SK-N-SH (cell line): Measurements from ENCODE around the gene PDCD11. TPM values are rescaled to one million over a fixed set of nuclear protein-coding genes. Genes with fewer than 3 reads are reported as not detected.

Experiments used
- CTCF ChIA-PET: fragments of 300-600, 350-600 bp; formaldehyde crosslinking; extraction: SDS; loops from one replicate; lab custom pipeline; 2021; lab: Yijun Ruan, JAX
- POLR2A ChIA-PET: fragments of 350-600 bp; sonication (Branson Sonifier 250); formaldehyde crosslinking; extraction: SDS; loops from one replicate; lab custom pipeline; 2020; ENCODE audit warnings: antibody characterized with exemption, inconsistent platforms; lab: Yijun Ruan, JAX
- DNase-seq: peaks from one replicate; pipeline ENCODE4 v3.0.0; 2012
- H2AFZ ChIP-seq: fragments of 200-600 bp; sonication (generic); 2 replicates; pipeline ENCODE4 v1.8.1; 2016; ENCODE audit warnings: antibody characterized with exemption, mild to moderate bottlenecking, low read depth
- H3F3A ChIP-seq: fragments of 200-600 bp; sonication (generic); replicated peaks from 2 replicates; pipeline ENCODE3; 2016; ENCODE audit warnings: antibody characterized with exemption, mild to moderate bottlenecking; ENCODE audit not compliant: insufficient read depth
- H3K27ac ChIP-seq, 2 experiments: fragments of 200-500 bp in 1 of 2; fragments of 200-600 bp in 1 of 2; sonication (Bioruptor generic) in 1 of 2; sonication (generic), shearing (Covaris generic) in 1 of 2; 2 replicates each; pipeline versions ENCODE4 v1.5.1 to v1.6.1; 2014 to 2016; ENCODE audit warnings: low read depth in 2 of 2, inconsistent platforms in 1 of 2, low read length in 1 of 2, mild to moderate bottlenecking in 1 of 2, mixed read lengths in 1 of 2
- H3K27me3 ChIP-seq: fragments of 200-600 bp; sonication (generic), shearing (Covaris generic); 2 replicates; pipeline ENCODE4 v1.6.1; 2016; ENCODE audit warnings: mixed run types; ENCODE audit not compliant: insufficient read depth
- H3K36me3 ChIP-seq, 2 experiments: fragments of 200-500 bp in 1 of 2; fragments of 200-600 bp in 1 of 2; sonication (Bioruptor generic) in 1 of 2; sonication (generic) in 1 of 2; replicated peaks in 1 of 2; 2 replicates each; pipeline versions ENCODE3 to v1.5.1; 2014 to 2016; ENCODE audit warnings: low read length in 1 of 2, mild to moderate bottlenecking in 1 of 2; ENCODE audit not compliant: insufficient read depth in 2 of 2, control insufficient read depth in 1 of 2
- H3K4me1 ChIP-seq, 2 experiments: fragments of 200-500 bp in 1 of 2; fragments of 200-600 bp in 1 of 2; sonication (Bioruptor generic) in 1 of 2; sonication (generic), shearing (Covaris generic) in 1 of 2; 2 replicates each; pipeline versions ENCODE4 v1.5.1 to v1.6.1; 2014 to 2016; ENCODE audit warnings: low read depth in 1 of 2, low read length in 1 of 2, mixed run types in 1 of 2; ENCODE audit not compliant: insufficient read depth in 2 of 2, control insufficient read depth in 1 of 2
- H3K4me2 ChIP-seq: fragments of 200-600 bp; sonication (generic), shearing (Covaris generic); 2 replicates; pipeline ENCODE4 v1.6.1; 2017; ENCODE audit warnings: mixed run types
- H3K4me3 ChIP-seq, 2 experiments: fragments of 200-500 bp in 1 of 2; fragments of 200-600 bp in 1 of 2; sonication (Bioruptor generic) in 1 of 2; sonication (generic), shearing (Covaris generic) in 1 of 2; 2 replicates each; pipeline versions ENCODE4 v1.5.1 to v1.8.1; 2014 to 2016; ENCODE audit warnings: low read depth in 2 of 2, inconsistent platforms in 1 of 2, low read length in 1 of 2, mild to moderate bottlenecking in 1 of 2, mixed read lengths in 1 of 2, moderate library complexity in 1 of 2
- H3K79me2 ChIP-seq: fragments of 200-600 bp; sonication (generic); 2 replicates; pipeline ENCODE4 v1.8.1; 2017; ENCODE audit warnings: mild to moderate bottlenecking; ENCODE audit not compliant: insufficient read depth
- H3K9ac ChIP-seq: fragments of 200-600 bp; sonication (generic); 2 replicates; pipeline ENCODE4 v1.6.1; 2017; ENCODE audit warnings: mixed run types
- H3K9me2 ChIP-seq: fragments of 200-600 bp; sonication (generic); 2 replicates; pipeline ENCODE4 v1.6.1; 2017; ENCODE audit warnings: mixed run types
- H3K9me3 ChIP-seq: fragments of 200-600 bp; sonication (generic); 2 replicates; pipeline ENCODE4 v1.6.1; 2017; ENCODE audit warnings: mixed run types, mild to moderate bottlenecking, moderate library complexity
- H4K20me1 ChIP-seq: fragments of 200-600 bp; sonication (generic); 2 replicates; pipeline ENCODE4 v1.6.1; 2017; ENCODE audit warnings: mild to moderate bottlenecking, mixed run types; ENCODE audit not compliant: insufficient read depth
- CTCF ChIP-seq: fragments of 200-600 bp; sonication (generic); IDR thresholded peaks from 2 replicates; pipeline ENCODE4 v1.6.1; 2017; ENCODE audit warnings: antibody characterized with exemption, mild to moderate bottlenecking, moderate library complexity
- EP300 ChIP-seq, 2 experiments: IDR thresholded peaks; 2 replicates each; pipeline versions ENCODE4 v1.4.0 to v1.6.1; 2012; ENCODE audit warnings: borderline replicate concordance in 1 of 2, low read depth in 1 of 2, low read length in 1 of 2
- EZH2phosphoT487 ChIP-seq: fragments of 200-600 bp; sonication (generic); IDR thresholded peaks from 2 replicates; pipeline ENCODE4 v1.6.1; 2017; ENCODE audit warnings: low read depth, mixed run types, mild to moderate bottlenecking, antibody characterized with exemption, moderate library complexity, borderline replicate concordance
- FOSL2 ChIP-seq: IDR thresholded peaks from 2 replicates; pipeline ENCODE4 v1.4.0; 2012; ENCODE audit warnings: low read depth, mild to moderate bottlenecking, moderate library complexity, borderline replicate concordance
- FOXM1 ChIP-seq: IDR thresholded peaks from 2 replicates; pipeline ENCODE4 v1.4.0; 2012; ENCODE audit warnings: low read depth, mild to moderate bottlenecking
- GABPA ChIP-seq: IDR thresholded peaks from 2 replicates; pipeline ENCODE4 v1.4.0; 2012; ENCODE audit warnings: low read depth, mild to moderate bottlenecking
- JUND ChIP-seq: IDR thresholded peaks from 2 replicates; pipeline ENCODE4 v1.4.0; 2012
- MAX ChIP-seq: IDR thresholded peaks from 2 replicates; pipeline ENCODE4 v1.4.0; 2012; ENCODE audit warnings: low read depth
- MEF2A ChIP-seq: IDR thresholded peaks from 2 replicates; pipeline ENCODE4 v1.4.0; 2012; ENCODE audit warnings: low read depth, borderline replicate concordance
- PBX3 ChIP-seq: IDR thresholded peaks from 2 replicates; pipeline ENCODE4; 2012
- RAD21 ChIP-seq: IDR thresholded peaks from 2 replicates; pipeline ENCODE4 v1.6.1; 2012; ENCODE audit warnings: mild to moderate bottlenecking, low read length
- RCOR1 ChIP-seq: fragments of 150-350 bp; IDR thresholded peaks from 2 replicates; pipeline ENCODE4 v1.6.1; 2017; ENCODE audit warnings: antibody characterized with exemption, low read length
- REST ChIP-seq: IDR thresholded peaks from 2 replicates; pipeline ENCODE4 v1.6.1; 2012; ENCODE audit warnings: mild to moderate bottlenecking, low read depth, low read length, moderate library complexity
- RFX5 ChIP-seq: IDR thresholded peaks from 2 replicates; pipeline ENCODE4 v1.6.1; 2012; ENCODE audit warnings: mild to moderate bottlenecking, improper control_type of control experiment, low read length
- SIN3A ChIP-seq: IDR thresholded peaks from 2 replicates; pipeline ENCODE4 v1.6.1; 2012; ENCODE audit warnings: low read depth, mild to moderate bottlenecking, low read length, moderate library complexity, borderline replicate concordance
- SMC3 ChIP-seq: IDR thresholded peaks from 2 replicates; pipeline ENCODE4 v1.6.1; 2012; ENCODE audit warnings: low read depth, low read length, improper control_type of control experiment
- TCF12 ChIP-seq: IDR thresholded peaks from 2 replicates; pipeline ENCODE4 v1.4.0; 2012
- USF1 ChIP-seq: IDR thresholded peaks from 2 replicates; pipeline ENCODE4 v1.4.0; 2012; ENCODE audit warnings: low read depth, borderline replicate concordance
- YY1 ChIP-seq: IDR thresholded peaks from 2 replicates; pipeline ENCODE4 v1.4.0; 2012; ENCODE audit warnings: low read depth, mild to moderate bottlenecking
- ZBTB33 ChIP-seq: IDR thresholded peaks from 2 replicates; pipeline ENCODE4 v1.4.0; 2012; ENCODE audit warnings: low read depth, borderline replicate concordance
- WGBS: methylation state at CpG from one replicate; pipeline ENCODE4 v1.1.6; 2017; ENCODE audit warnings: low lambda C conversion rate; 5-methylcytosine and 5-hydroxymethylcytosine counted together
- polyA plus RNA-seq, 3 experiments: library from polyadenylated mRNA; depleted of rRNA; stranded (reverse); fragments of >200 nt; gene quantifications; 2 replicates each; pipeline ENCODE4 v1.2.3, GENCODE V29; 2012

The PDCD11 gene
- polyA plus RNA-seq, 1 of the 3 experiments (the other 2 are of a cell fraction), result 29.8 TPM

GRCh38 chr10:103490986-103491314 is 94.5 kb downstream of the PDCD11 start:
- no peaks in the 10 kb centered on the region for H3K79me2 ChIP-seq
- no peak overlapping the region for H3K27ac ChIP-seq
- H3K36me3 ChIP-seq, result no peaks in the 10 kb centered on the region
- ChIA-PET POLR2A (interaction anchor here (0.6 kb wide), 1 partner anchor 140 kb away, joined by 3 read pairs; no protein-coding TSS in a partner anchor), CTCF (interaction anchor here (0.8 to 3.5 kb wide), 6 partner anchors 8 to 195 kb away, joined by 3 to 27 read pairs (median 10); no protein-coding TSS in a partner anchor)
- no peak overlapping the region for H2AFZ ChIP-seq
- DNase-seq, result no peak
- H3K4me3 ChIP-seq, result no peak overlapping the region
- H3K4me2 ChIP-seq, result no peak overlapping the region
- peaks cover 24% of the 10 kb centered on the region for H3K27me3 ChIP-seq
- no peaks in the 10 kb centered on the region for H3K9me3 ChIP-seq
- TF ChIP-seq RFX5 (no peak), YY1 (no peak), EP300 (IDR thresholded peaks at IDR 0.05; ENCODE audit: borderline replicate concordance in 1 of 2, low read depth in 1 of 2, low read length in 1 of 2) (no peak), USF1 (no peak), REST (no peak), TCF12 (no peak), MEF2A (no peak), RAD21 (no peak), SIN3A (no peak), MAX (no peak), PBX3 (no peak), FOXM1 (no peak), ZBTB33 (no peak), EZH2phosphoT487 (no peak), CTCF (no peak), GABPA (no peak), JUND (no peak), SMC3 (no peak), FOSL2 (no peak), RCOR1 (no peak)
- H3K4me1 ChIP-seq, result peaks cover 0 to 32% of the 10 kb centered on the region in 2 experiments; a peak in 2 of 4 replicates
- no peaks in the 10 kb centered on the region for H4K20me1 ChIP-seq
- WGBS, result no CpG with 5 or more reads among the region's 1 CpG
- H3K9ac ChIP-seq, result no peak overlapping the region
- H3K9me2 ChIP-seq, result no peaks in the 10 kb centered on the region
- peaks cover 9% of the 10 kb centered on the region for H3F3A ChIP-seq
